ENCODE measurements around the gene PLEKHM3.

- TF ChIP-seq CTCF (IDR thresholded peaks at IDR 0.05) (no peak), EZH2phosphoT487 (IDR thresholded peaks at IDR 0.05) (no peak), EZH2 (IDR thresholded peaks at IDR 0.05) (no peak)
These were observed 162.0 kb downstream of the PLEKHM3 start for GRCh38 chr2:207863345-207863744.
